Naive thymus-derived CD4-positive, alpha-beta T cell (primary cell): Measurements from ENCODE around the gene OSBPL1A. TPM values are rescaled to one million over a fixed set of nuclear protein-coding genes. Genes with fewer than 3 reads are reported as not detected.

ENCODE experiments used
- ATAC-seq: fragments of 150-1000 bp; cut with Tn5 transposase; 2 replicates; pipeline ENCODE4 v1.10.0; 2021; ENCODE audit warnings: mild to moderate bottlenecking, moderate library complexity
- CTCF ChIA-PET: fragments of 350-600 bp; sonication (Branson Sonifier 250); formaldehyde crosslinking; loops from one replicate; lab custom pipeline; 2021; ENCODE audit warnings: antibody characterized with exemption; lab: Charles Lee
- POLR2A ChIA-PET: fragments of 350-600 bp; sonication (Branson Sonifier 250); formaldehyde crosslinking; loops from one replicate; lab custom pipeline; 2021; ENCODE audit warnings: antibody characterized with exemption, inconsistent platforms; lab: Charles Lee
- DNase-seq, 9 donors: peaks; one replicate each; pipeline versions ENCODE4 v3.0.0 to v3.0.0-alpha.2; 2020 to 2022; ENCODE audit warnings: mixed read lengths in 1 of 9
- H3K27ac ChIP-seq: one replicate; pipeline ENCODE4 v1.7.0; 2013; ENCODE audit warnings: mild to moderate bottlenecking, low read depth, low read length, moderate library complexity
- H3K27me3 ChIP-seq, 2 donors: one replicate each; pipeline ENCODE4 v1.7.0; 2013; ENCODE audit warnings: low read length in 2 of 2, mild to moderate bottlenecking in 2 of 2, moderate library complexity in 2 of 2; ENCODE audit not compliant: control insufficient read depth in 2 of 2, insufficient read depth in 2 of 2
- H3K36me3 ChIP-seq, 3 experiments: 1 replicate in 2 of 3; 2 replicates in 1 of 3; pipeline ENCODE4 v1.7.0; 2013; ENCODE audit warnings: low read length in 3 of 3, mild to moderate bottlenecking in 3 of 3, moderate library complexity in 1 of 3; ENCODE audit not compliant: insufficient read depth in 3 of 3, control insufficient read depth in 2 of 3
- H3K4me1 ChIP-seq, 2 donors: one replicate each; pipeline ENCODE4 v1.7.0; 2013; ENCODE audit warnings: low read length in 2 of 2, mild to moderate bottlenecking in 2 of 2, moderate library complexity in 1 of 2; ENCODE audit not compliant: control insufficient read depth in 2 of 2, insufficient read depth in 2 of 2
- H3K4me3 ChIP-seq: 2 replicates; pipeline ENCODE4 v1.7.0; 2013; ENCODE audit warnings: mild to moderate bottlenecking, low read length
- H3K9me3 ChIP-seq, 3 experiments: 1 replicate in 2 of 3; 2 replicates in 1 of 3; pipeline ENCODE4 v1.7.0; 2013; ENCODE audit warnings: low read length in 3 of 3; ENCODE audit not compliant: control insufficient read depth in 2 of 3
- H3K27ac Mint-ChIP-seq, 9 donors: one replicate each; pipeline ENCODE4 v1.8.0; 2020 to 2022; ENCODE audit warnings: mixed read lengths in 9 of 9, mild to moderate bottlenecking in 8 of 9, moderate library complexity in 5 of 9, inconsistent platforms in 2 of 9
- H3K27me3 Mint-ChIP-seq, 5 donors: one replicate each; pipeline ENCODE4 v1.8.0; 2021 to 2022; ENCODE audit warnings: mixed read lengths in 5 of 5, mild to moderate bottlenecking in 1 of 5
- H3K36me3 Mint-ChIP-seq, 5 donors: one replicate each; pipeline ENCODE4 v1.8.0; 2020 to 2022; ENCODE audit warnings: mixed read lengths in 5 of 5, mild to moderate bottlenecking in 3 of 5, inconsistent platforms in 1 of 5
- H3K4me1 Mint-ChIP-seq, 7 donors: one replicate each; pipeline ENCODE4 v1.8.0; 2020 to 2022; ENCODE audit warnings: mixed read lengths in 7 of 7, mild to moderate bottlenecking in 3 of 7, inconsistent platforms in 1 of 7
- H3K4me3 Mint-ChIP-seq, 10 donors: one replicate each; pipeline ENCODE4 v1.8.0; 2020 to 2022; ENCODE audit warnings: mild to moderate bottlenecking in 10 of 10, mixed read lengths in 10 of 10, moderate library complexity in 6 of 10, inconsistent platforms in 2 of 10
- H3K9me3 Mint-ChIP-seq, 11 donors: one replicate each; pipeline ENCODE4 v1.8.0; 2020 to 2022; ENCODE audit warnings: mixed read lengths in 11 of 11, mild to moderate bottlenecking in 4 of 11, inconsistent platforms in 1 of 11, moderate library complexity in 1 of 11
- intact Hi-C, 2 donors: fragments of 100-400 bp; cut with micrococcal nuclease; formaldehyde crosslinking; loops; one replicate each; pipeline ENCODE4 v1.15.1; 2023
- polyA plus RNA-seq, 2 donors: library from polyadenylated mRNA; unstranded; fragments of 300-500 nt; fragmentation: Illumina TruSeq; gene quantifications; one replicate each; pipeline ENCODE4 v1.2.3, GENCODE V29; 2021
- total RNA-seq, 6 experiments: library from RNA in 5 of 6; stranded (reverse) in 5 of 6; gene quantifications; 1 replicate in 5 of 6; 2 replicates in 1 of 6; pipeline ENCODE4 v1.2.3 and lab custom pipeline; 2021 to 2026

The OSBPL1A gene
- total and polyA plus RNA-seq, 7 experiments from 2014 or later: 1.8 to 7.7 (median 3.9) TPM

DNA sequence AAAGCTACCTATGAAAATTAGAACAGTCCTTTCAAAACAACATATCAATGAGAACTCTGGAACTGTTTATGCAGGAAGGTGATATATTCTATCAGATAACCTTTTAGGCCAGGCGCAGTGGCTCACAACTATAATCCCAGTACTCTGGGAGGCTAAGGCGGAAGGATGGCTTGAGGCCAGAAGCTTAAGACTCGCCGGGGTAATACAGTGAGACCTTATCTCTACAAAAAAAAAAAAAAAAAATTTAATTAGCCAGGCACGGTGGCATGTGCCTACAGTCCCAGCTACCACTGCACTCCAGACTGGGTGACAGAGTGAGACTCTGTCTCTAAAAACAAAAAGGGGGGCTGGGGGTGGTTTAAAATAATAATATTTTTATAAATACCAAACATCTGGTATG lies 77.9 kb downstream of the OSBPL1A start:
- no peak for ATAC-seq

DNA sequence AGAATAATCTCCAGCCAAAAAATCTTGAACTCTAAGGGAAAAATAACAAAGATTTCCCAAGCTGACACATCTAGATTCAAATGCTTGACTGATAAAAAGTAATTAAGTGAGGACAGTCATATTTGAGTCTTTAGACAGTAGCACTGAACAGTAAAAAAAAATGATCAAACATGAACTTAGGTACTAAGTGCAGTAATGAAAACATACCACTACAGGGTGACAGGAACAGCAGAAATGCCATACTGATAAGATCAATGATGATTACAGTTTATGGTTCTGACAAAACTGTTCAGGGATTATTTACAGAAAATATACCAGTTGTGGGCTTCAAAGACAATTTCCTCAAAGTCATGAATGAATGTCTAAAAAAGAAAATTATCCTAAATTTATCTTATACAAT lies 80.3 kb downstream of the OSBPL1A start:
- intact Hi-C loops: no loop called here
- CTCF ChIA-PET: no interaction called here
- Mint-ChIP-seq H3K9me3 (no peaks in the 10 kb centered on the region), H3K27me3 (no peaks in the 10 kb centered on the region), H3K36me3 (peaks cover 0 to 3% (median 0%) of the 10 kb centered on the region in 5 donors), H3K4me3 (no peak overlapping the region), H3K4me1 (peaks cover 0 to 2% (median 0%) of the 10 kb centered on the region in 7 donors), H3K27ac (no peak overlapping the region)
- POLR2A ChIA-PET: no interaction called here
- H3K4me1 ChIP-seq: no peaks in the 10 kb centered on the region
- ATAC-seq: no peak
- DNase-seq: no peak
- H3K36me3 ChIP-seq: no peaks in the 10 kb centered on the region
- no peak overlapping the region for H3K27ac ChIP-seq
- H3K4me3 ChIP-seq: no peak overlapping the region
- no peaks in the 10 kb centered on the region for H3K9me3 ChIP-seq
- no peaks in the 10 kb centered on the region for H3K27me3 ChIP-seq

More for the DNA sequence above, 77.9 kb downstream of the OSBPL1A start:
- DNase-seq: no peak
- no peak overlapping the region for H3K27ac Mint-ChIP-seq
- H3K4me1 ChIP-seq: no peaks in the 10 kb centered on the region
- H3K36me3 Mint-ChIP-seq: no peaks in the 10 kb centered on the region
- no peak overlapping the region for H3K4me3 Mint-ChIP-seq
- no peaks in the 10 kb centered on the region for H3K27me3 ChIP-seq
- intact Hi-C loops: no loop called here
- H3K27me3 Mint-ChIP-seq: no peaks in the 10 kb centered on the region
- no peak overlapping the region for H3K27ac ChIP-seq
- H3K9me3 ChIP-seq: no peaks in the 10 kb centered on the region
- no peaks in the 10 kb centered on the region for H3K36me3 ChIP-seq
- H3K9me3 Mint-ChIP-seq: no peaks in the 10 kb centered on the region
- H3K4me1 Mint-ChIP-seq: peaks cover 0 to 2% (median 0%) of the 10 kb centered on the region in 7 donors
- ChIA-PET POLR2A (no interaction called here), CTCF (no interaction called here)
- H3K4me3 ChIP-seq: no peak overlapping the region

DNA sequence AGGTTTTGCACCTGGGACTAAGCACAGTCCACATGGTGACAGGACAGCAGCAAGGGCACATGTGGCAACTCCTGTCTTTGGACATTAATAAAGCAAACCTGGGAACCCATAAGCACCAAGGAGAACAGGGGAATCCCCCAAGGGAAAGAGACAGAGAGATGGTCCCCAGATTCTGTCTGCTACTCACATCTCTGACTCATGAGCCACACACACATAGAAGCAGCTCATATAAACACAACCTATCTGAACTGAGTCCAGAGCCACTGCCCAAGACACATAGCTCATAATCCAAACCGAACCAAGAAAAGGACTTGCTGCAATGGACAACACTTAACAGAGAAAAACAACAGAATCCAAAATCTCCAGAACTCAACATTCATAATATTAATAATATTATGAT lies 82.5 kb downstream of the OSBPL1A start:
- Histone ChIP-seq H3K27me3 (no peaks in the 10 kb centered on the region), H3K4me1 (no peaks in the 10 kb centered on the region), H3K4me3 (no peak overlapping the region), H3K36me3 (no peaks in the 10 kb centered on the region), H3K27ac (no peak overlapping the region), H3K9me3 (no peaks in the 10 kb centered on the region)
- no peaks in the 10 kb centered on the region for H3K9me3 Mint-ChIP-seq
- H3K4me3 Mint-ChIP-seq: no peak overlapping the region
- DNase-seq (no peak), ATAC-seq (no peak)
- H3K27ac Mint-ChIP-seq: no peak overlapping the region
- POLR2A ChIA-PET: no interaction called here
- H3K36me3 Mint-ChIP-seq: peaks cover 0 to 14% (median 0%) of the 10 kb centered on the region in 5 donors
- CTCF ChIA-PET: no interaction called here
- intact Hi-C loops: no loop called here
- H3K4me1 Mint-ChIP-seq: peaks cover 0 to 2% (median 0%) of the 10 kb centered on the region in 7 donors
- H3K27me3 Mint-ChIP-seq: no peaks in the 10 kb centered on the region

GRCh38 chr18:24306201-24306600 lies 91.4 kb downstream of the OSBPL1A start:
- no peaks in the 10 kb centered on the region for H3K36me3 ChIP-seq
- H3K4me3 ChIP-seq: no peak overlapping the region
- CTCF ChIA-PET: interaction anchor here (0.7 kb wide), 1 partner anchor 1247 kb away, joined by 3 read pairs; no protein-coding TSS in a partner anchor
- POLR2A ChIA-PET: no interaction called here
- ATAC-seq (no peak), DNase-seq (no peak)
- no peaks in the 10 kb centered on the region for H3K4me1 ChIP-seq
- intact Hi-C loops: no loop called here
- H3K9me3 ChIP-seq: no peaks in the 10 kb centered on the region
- Mint-ChIP-seq H3K4me3 (no peak overlapping the region), H3K9me3 (peaks cover 0 to 6% (median 0%) of the 10 kb centered on the region in 11 donors), H3K4me1 (no peaks in the 10 kb centered on the region), H3K27ac (no peak overlapping the region), H3K36me3 (peaks cover 0 to 53% (median 0%) of the 10 kb centered on the region in 5 donors), H3K27me3 (peaks cover 0 to 4% (median 0%) of the 10 kb centered on the region in 5 donors)
- no peak overlapping the region for H3K27ac ChIP-seq
- H3K27me3 ChIP-seq: no peaks in the 10 kb centered on the region

- ChIA-PET POLR2A (no interaction called here), CTCF (no interaction called here)
- Mint-ChIP-seq H3K4me1 (no peaks in the 10 kb centered on the region), H3K27me3 (peaks cover 0 to 17% (median 6%) of the 10 kb centered on the region in 5 donors), H3K36me3 (peaks cover 0 to 46% (median 4%) of the 10 kb centered on the region in 5 donors), H3K9me3 (peaks cover 0 to 6% (median 0%) of the 10 kb centered on the region in 11 donors), H3K27ac (no peak overlapping the region), H3K4me3 (no peak overlapping the region)
- intact Hi-C loops: no loop called here
- Histone ChIP-seq H3K4me3 (no peak overlapping the region), H3K36me3 (no peaks in the 10 kb centered on the region), H3K9me3 (no peaks in the 10 kb centered on the region), H3K27me3 (no peaks in the 10 kb centered on the region), H3K4me1 (no peaks in the 10 kb centered on the region), H3K27ac (no peak overlapping the region)
- DNase-seq (no peak), ATAC-seq (no peak)
These were observed 96.9 kb downstream of the OSBPL1A start for GRCh38 chr18:24300703-24301102.

DNA sequence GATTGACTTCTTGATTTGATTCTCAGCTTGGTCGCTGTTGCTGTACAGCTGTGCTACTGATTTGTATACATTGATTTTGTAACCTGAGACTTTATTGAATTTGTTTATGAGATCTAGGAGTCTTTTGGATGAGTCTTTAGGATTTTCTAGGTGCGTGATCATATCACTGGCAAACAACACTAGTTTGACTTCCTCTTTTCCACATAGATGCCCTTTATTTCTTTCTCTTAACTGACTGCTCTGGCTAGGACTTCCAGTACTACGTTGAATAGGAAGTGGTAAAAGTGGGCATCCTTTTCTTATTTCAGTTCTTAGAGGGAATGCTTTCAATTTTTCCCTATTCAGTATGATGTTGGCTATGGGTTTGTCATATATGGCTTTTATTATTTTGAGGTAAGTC lies 101.3 kb downstream of the OSBPL1A start:
- CTCF ChIA-PET: no interaction called here
- H3K4me3 ChIP-seq: no peak overlapping the region
- Mint-ChIP-seq H3K4me1 (no peaks in the 10 kb centered on the region), H3K27me3 (peaks cover 0 to 23% (median 6%) of the 10 kb centered on the region in 5 donors), H3K4me3 (no peak overlapping the region), H3K9me3 (peaks cover 0 to 1% (median 0%) of the 10 kb centered on the region in 11 donors), H3K27ac (no peak overlapping the region), H3K36me3 (peaks cover 0 to 22% (median 0%) of the 10 kb centered on the region in 5 donors)
- no peaks in the 10 kb centered on the region for H3K36me3 ChIP-seq
- H3K9me3 ChIP-seq: no peaks in the 10 kb centered on the region
- POLR2A ChIA-PET: no interaction called here
- no peaks in the 10 kb centered on the region for H3K27me3 ChIP-seq
- no peak overlapping the region for H3K27ac ChIP-seq
- no peaks in the 10 kb centered on the region for H3K4me1 ChIP-seq
- DNase-seq (no peak), ATAC-seq (no peak)
- intact Hi-C loops: no loop called here

DNA sequence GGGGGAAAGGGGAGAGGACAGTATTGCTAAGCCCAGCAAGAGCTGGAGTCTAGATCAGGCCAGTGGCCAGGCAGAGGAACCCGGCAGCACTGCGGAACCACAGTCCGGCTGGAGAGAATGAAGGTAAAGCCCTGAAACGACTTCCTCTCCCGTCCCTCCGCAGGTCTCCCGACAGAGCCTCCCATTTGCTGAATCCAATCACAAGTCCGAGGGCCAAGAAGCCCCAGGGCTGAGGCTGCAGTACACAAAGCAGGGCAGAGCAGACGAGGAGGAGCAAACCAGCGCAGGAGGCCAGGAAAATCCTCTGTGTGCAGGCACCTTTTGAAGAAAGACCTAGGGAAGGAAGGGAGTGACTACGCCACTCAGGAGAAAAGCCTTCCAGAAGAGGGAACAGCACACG lies 104.4 kb downstream of the OSBPL1A start:
- no peak overlapping the region for H3K27ac ChIP-seq
- no peaks in the 10 kb centered on the region for H3K4me1 Mint-ChIP-seq
- no peak overlapping the region for H3K4me3 Mint-ChIP-seq
- no peaks in the 10 kb centered on the region for H3K36me3 ChIP-seq
- no peaks in the 10 kb centered on the region for H3K9me3 ChIP-seq
- H3K27ac Mint-ChIP-seq: no peak overlapping the region
- no peak overlapping the region for H3K4me3 ChIP-seq
- ChIA-PET CTCF (no interaction called here), POLR2A (no interaction called here)
- H3K4me1 ChIP-seq: no peaks in the 10 kb centered on the region
- H3K27me3 ChIP-seq: no peaks in the 10 kb centered on the region
- intact Hi-C loops: no loop called here
- ATAC-seq (no peak), DNase-seq (no peak)
- H3K27me3 Mint-ChIP-seq: peaks cover 0 to 22% (median 0%) of the 10 kb centered on the region in 5 donors
- H3K9me3 Mint-ChIP-seq: peaks cover 0 to 3% (median 0%) of the 10 kb centered on the region in 11 donors
- peaks cover 0 to 3% (median 0%) of the 10 kb centered on the region in 5 donors for H3K36me3 Mint-ChIP-seq
